ENCODE results near the gene SDK2.

The SDK2 gene

DNA sequence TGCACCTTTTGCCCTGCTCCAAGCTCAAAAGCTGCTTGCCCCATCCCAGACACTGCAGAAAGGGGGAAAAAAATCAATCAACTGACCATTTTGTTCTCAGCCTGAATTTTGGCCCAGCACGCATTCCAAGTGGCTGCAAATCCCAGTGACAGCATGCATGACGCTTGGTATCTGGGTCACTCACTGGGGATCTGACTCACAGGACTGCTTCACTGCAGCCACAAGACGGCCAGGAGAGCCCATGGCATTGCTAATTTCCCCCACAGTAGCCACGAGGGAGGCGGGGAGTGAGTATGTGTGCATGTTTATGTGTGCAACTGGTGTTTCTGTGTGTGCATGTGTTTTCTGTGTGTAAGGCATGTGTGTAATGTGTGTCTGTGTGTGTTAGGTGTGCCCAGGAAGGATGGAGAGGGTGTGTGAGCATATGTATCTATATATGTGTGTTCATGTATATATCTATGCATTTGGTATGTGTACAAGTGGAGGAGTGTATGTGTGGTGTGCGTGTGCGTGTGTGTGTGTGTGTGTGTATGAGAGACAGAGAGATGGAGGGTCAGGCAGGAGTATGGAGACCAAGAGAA is 33.8 kb downstream of the SDK2 start:
- no peak for DNase-seq (ENCODE audit: low read depth)

DNA sequence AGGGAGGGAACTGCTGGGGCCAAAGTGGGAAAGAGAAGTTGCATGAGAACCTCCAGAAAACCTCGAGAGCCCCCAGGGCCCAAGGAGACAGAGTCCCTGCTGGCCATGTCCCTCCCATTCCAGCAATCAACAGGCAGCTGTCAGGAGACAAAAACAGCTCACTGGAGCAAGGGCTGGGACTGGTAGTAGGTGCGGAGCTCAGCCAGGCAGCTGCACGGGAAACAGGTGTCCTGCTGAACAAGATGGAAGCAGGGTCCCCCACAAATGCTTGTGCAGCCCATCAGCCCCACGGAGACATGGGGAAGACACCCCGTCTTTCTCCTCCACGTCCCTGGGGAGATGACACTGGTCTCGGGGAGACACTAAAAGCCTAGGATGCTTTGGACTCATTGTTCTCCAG is 34.5 kb downstream of the SDK2 start:
- DNase-seq (ENCODE audit: low read depth) = no peak

DNA sequence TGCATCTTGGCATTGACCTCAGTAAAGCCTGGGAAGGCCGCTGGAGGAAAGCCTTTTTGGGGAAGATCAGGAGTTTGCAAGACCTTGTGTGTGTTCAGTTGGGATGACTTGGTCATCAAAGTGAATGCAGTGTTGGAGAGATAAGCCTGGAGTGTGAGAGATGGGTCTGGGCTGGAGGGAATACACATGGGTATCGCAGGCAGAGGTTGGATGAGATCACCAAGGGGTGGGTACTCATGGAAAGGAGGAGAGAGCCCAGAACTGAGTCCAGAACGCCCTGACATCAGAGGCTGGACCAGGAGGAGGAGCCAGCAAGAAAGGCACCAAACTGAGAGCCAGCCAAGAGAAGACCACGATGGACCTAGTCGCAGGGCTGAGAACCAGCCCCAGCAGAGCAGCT is 35.2 kb downstream of the SDK2 start:
- DNase-seq (ENCODE audit: low read depth) = no peak

DNA sequence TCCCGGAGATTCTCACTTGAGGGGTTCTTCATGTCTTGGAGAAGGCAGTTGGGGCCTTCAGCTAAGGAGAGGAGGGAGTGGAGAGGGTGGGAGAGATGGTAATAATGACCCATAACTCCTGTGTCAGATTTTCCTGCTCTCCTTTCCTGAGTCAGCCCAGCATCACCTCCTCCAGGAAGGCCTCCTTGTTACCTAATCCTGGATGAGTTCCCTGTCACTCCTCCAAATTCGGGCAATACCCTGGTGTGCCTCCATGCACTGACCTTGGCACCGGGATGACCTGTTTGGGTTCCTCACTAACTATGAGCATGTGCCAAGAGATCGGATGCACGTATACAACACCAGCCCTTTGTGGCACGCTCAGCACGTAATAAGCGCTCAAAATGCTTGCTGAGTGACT is 38.8 kb downstream of the SDK2 start:
- DNase-seq (ENCODE audit: low read depth) = no peak

DNA sequence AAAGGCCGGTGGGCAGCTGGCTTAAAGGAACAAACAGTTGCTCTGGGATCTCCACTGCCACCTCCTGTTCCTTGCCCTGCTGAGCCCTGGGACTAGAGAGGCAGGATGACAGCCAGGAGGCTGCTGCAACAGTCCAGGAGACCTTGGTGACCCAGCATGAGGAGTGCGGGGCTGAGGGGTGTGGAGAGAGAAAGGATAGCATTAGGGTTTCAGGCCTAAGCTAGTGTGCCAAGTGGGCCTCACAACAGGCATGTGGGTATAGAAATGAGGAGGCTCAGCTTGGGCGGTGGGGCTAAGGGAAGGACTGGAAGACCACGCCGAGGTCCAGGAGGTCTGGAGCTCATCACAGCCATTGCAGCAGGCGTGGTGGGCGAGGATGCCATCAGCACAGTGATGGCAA is 39.8 kb downstream of the SDK2 start:
- no peak for DNase-seq (ENCODE audit: low read depth)

DNA sequence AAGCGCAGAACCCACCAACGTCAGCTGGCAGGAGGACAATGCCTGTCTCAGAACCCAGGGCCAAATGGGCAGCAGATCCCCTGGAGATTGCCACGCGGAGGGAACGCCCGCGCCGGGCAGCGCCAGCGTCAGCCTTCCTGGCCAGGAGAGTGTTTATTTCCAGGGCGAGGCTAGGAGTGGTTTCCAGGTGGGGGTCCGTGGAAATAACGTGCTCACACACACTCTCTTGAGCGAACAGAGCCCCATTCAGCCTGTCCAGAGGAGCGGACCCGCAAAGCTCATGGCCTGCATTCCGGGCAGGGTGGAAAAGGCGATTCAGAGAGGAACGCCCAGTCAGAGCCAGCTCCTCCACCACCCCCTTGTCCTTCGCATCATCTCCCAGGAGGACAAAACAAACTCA is 40.3 kb downstream of the SDK2 start:
- DNase-seq (ENCODE audit: low read depth) = no peak

DNA sequence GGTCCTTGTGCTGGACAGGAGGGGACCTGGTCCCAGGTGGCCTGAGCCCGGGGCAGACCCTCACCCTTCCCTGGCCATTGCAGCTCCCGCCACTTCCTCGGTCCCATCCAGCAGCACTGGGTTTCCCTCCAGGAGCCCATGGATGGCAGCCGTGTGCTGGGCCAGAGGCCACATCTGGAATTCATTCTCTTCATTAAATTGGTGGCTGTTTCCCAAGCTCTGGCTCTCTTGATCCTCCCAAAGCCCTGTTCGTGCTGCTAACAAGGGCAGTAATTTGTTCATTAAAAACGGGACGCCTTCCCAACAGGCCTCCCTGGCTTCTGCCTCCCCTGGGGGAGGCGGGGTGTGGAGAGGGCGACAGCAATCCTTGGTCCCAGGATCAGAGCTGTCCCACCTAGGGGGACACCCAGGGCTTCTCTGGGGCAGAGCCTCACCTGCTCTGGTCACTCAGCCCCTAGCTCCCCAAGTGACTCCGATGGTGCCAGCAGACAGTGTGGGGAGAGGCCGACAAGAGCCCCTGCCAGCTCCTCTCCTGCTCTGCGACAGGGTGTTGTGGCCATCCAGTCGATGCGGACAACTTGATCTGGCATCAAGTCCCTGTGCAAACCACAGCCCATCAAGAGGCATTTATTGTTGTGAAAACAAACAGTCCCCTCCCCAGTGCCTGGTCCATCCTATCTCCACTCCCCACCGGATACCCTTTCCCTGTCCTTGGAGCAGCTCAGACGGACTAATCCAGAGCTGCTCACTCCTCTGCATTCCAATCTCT is 44.0 kb downstream of the SDK2 start:
- DNase-seq (ENCODE audit: low read depth) = no peak

DNA sequence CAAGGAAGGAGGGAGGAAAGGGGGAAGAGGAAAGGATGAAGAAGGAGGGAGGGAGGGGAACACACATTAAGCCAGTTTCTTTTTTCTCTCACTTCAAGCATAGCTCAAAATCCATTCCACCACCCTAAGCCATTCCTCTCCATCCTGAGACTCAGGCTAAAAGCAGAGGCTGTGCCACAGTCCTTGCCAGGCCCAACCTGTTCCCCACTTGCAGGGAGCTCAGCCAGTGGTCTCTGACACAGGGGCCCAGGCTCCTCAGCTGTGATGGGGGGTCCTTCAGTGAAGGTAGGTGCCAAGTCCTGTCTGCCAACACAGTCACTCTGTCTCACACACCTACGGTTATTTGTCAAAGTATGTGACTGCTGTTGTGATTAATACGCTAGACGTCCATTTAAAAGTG is 44.6 kb downstream of the SDK2 start:
- no peak for DNase-seq (ENCODE audit: low read depth)

DNA sequence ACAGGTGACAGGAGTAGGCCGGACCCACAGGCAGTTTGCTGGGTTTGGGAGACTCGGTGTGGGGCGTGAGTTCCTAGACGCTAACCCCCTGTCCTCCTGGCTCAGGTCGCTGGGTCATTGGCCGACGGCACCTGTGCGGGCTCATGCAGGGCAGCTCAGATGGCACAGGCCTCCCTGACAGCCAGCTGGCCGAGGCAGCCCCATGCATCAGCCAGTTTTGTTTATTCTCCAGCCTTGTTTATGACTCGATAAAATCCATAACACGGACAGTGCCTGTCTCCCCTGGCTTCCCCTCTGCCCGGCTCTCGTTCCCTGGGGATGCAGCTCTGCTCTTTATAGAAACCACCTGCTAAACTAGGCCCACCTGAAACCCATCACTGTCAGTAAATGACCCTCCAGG is 46.0 kb downstream of the SDK2 start:
- DNase-seq (ENCODE audit: low read depth) = no peak

DNA sequence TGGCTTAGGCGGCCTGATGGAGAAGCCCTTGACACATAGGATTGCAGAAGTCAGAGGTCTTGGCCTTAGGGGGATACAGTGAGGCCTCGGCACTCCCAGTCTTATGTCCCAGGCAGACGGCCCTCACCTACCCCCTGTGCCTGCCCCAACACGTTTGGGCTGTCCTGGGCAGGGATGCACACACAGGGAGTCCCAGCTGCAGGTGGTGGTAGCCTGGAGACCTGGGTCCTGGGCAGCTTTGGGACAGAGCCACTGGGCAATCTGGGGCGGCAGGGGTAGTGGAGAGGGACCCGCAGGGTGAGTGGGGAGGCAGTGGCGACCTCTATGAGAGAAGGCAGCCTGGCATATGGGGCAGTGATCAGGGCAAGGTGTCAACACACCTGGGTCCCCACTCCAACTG is 48.3 kb downstream of the SDK2 start:
- no peak for DNase-seq (ENCODE audit: low read depth)

DNA sequence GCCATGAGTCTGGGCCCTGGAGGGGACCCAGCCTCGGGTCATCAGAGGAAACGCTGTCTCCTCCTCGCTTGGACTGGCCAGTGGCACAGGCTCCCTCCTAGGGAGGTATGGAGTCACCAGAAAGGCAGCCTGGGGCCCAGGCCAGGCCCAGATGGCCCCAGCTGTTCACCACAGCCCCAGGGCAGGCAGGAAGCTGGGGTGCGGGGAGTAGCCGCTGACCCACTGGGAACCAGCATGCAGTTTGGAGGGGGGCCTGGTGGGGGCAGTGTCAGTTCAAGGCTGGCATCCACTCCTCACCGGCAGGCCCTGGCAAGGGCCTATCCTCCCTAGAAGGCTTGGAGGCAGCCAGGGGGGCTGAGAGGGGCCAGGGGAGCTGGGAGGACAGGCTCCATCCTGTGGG is 48.8 kb downstream of the SDK2 start:
- DNase-seq (ENCODE audit: low read depth) = no peak

DNA sequence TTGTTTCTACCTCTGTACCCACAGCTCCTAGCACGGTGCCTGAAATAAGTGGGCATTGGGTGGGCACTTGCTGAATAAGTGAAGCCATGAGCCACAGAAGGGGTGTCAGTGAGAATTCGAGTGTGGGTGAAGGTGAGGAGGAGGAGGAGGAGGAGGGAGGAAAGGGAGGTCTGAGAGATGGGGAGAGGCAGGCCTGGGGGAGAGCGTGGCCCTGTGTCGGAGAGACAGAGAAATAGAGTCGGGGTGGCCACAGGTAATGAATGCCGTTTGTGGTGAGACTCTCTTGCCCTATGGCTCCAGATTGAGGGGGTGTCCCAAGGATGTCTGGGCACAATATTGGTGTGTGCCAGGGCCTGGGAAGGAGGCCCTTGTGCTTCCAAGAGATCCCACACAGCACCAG is 49.2 kb downstream of the SDK2 start:
- no peak for DNase-seq (ENCODE audit: low read depth)

DNA sequence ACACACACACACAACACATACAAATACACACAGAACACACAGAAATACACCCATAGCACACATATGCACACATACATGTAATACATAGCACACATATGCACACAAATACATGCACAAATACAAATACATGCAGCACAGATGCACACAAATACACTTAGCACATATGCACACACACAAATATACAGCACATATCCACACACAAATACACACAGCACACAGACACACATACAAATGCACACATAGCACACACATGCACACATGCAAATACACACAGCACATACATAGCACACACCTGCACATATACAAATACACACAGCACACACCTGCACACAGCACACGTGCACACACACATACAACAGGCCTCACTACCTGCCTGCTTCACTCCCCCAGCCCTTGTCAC is 49.6 kb downstream of the SDK2 start:
- DNase-seq (ENCODE audit: low read depth) = no peak

DNA sequence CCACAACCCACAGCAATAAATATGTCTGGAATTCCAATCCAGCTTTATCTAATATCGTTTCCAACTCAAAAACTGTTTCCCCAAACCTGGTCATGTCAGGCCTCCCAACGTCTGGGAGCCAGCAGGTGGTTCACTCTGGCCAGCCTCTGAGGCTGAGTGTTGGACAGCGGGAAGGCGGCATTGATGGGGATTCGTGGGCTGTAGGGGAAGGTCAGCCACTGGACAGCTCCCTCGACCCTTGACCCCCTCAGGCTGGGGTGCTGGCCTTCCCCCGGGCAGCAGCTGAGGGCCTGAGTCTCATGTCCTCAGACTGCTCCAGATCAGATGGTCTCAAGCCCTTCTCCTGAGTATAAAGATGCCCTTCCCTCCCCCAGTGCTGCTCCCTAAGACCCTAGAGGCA is 50.2 kb downstream of the SDK2 start:
- DNase-seq (ENCODE audit: low read depth) = no peak

DNA sequence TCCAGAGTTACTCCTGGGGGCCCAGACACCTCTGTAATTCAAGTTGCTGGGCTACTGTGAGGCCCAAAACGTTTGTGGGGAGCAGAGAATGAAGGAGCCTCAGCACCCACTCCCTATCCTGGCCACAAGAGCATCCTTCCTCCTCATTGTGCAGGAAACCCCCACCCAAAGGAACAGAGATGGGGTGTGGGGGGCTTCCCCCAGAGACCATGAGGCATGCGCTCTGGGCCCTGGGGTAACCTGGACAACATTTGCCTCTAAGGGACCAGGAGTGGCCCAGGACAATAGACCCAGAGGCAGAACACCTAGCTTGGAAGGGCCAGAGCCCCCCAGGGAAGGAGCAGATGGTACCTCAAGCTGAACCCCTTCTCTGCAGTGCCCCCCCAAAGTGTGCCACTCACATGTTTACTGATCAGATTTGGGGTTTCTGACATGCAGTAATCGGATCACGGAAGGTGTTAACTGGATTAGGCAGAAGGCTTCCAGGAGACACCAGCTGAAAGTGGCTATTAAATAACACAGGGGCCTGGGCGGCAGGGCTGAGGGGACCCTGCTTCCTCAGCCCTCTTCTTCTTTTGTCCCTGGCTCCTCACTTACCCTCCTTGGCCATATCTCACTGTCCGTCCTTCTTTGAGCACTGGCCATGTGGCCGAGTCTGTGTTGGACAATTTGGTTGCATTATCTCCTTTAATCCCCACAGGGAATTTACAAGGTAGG is 50.8 kb downstream of the SDK2 start:
- no peak for DNase-seq (ENCODE audit: low read depth)

DNA sequence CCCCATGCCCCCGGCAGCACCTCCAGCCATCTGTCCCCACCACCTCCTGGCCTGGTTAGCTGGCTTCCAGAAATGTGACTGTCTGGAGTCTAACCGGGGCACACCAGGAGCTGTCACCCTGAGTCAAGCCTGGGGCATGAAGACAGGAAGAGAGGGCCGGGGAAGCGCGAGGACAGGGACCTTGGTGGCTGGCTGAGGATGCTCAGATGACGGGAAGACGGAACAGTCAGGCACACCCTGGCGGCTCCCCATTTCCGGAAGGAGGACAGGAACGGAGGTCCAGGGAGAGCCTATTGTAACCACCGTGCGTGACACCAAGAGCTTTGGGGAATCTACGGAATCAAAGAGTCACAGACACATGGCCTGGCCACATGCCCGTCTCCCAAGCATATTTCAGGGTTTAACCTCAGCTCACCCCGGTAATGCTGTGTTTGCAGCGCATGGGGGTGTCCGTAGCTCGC is 51.7 kb downstream of the SDK2 start:
- DNase-seq (ENCODE audit: low read depth) = no peak

DNA sequence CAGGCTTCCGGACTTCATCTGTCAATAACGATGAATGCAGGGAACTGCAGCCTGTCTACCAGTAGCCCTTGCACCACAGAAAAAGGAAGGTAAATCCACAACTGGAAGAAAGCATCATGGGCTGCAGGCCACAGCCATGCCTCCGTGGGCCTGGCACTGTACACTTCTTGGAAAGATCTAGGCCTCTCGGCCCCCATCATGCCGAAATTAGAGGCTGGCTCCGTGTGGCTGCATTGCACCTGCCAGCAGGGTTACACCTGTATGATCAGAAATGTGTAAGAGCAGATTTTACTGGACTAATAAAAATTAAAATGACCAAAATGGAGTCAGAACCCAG is 52.2 kb downstream of the SDK2 start:
- DNase-seq (ENCODE audit: low read depth) = no peak

DNA sequence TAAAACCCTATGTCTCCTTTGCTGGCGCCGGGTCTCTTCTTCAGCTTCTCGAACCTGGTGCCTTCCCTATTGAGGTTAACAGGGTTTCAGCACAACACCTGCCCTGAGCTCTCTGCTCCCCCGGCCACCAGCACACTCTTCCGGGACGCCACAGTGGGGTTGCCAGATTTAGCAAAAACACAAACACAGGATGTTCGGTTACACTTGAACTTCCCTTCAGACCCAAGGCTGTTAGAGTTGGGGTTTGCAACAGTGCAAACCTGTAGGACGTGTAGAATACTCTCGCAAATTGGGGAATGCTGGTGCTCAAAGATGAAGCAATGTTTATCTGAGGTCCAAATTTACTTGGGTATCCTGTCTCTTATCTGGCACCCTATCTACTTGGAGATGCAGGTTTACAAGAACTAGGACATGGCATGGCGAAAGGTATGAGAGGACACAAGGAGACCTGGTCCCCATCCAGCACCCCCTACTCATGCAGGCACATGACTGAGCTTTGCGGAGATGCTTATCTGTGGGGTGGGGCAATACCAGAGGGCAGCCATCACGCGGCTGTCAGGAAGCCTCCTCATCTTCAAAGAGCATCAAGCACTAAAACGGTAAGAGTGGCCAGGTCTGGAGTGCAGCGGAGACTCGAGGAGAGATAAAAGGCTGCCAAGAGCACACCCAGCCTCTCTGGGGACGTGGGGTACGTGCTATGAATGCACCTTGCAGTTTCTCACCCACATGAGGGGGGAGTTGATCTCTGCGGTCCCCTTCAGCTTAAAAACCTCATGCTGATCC is 52.8 kb downstream of the SDK2 start:
- no peak for DNase-seq (ENCODE audit: low read depth)

DNA sequence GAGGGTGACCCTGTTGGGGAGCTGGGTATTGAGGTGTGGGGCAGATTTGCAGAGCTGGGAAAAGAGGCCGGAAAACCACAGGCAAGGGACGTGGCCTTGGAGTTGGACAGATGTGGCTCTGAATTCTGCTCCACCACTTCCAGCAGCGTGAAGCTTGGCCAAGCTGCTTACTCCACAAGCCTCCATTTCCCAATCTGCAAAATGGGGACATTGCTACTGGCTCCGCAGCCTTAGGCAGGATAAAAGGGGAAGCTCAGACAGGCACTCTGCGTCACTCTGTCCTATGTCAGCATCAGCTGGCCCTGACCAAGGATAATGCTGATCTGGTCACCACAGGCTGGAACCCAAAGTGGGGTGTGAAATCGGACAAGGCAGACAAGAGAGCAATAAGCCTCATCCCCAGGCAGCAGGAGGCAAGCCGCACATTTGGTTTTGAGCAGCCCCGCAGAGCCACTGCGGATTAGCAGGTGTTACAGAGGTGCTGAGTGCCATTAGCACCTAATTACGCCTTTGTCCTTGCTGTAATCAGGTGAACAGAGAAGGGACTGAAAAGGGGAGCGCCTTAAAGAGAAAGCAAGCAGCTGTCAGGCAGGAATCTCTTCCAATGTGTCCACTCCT is 54.8 kb downstream of the SDK2 start:
- no peak for DNase-seq (ENCODE audit: low read depth)

DNA sequence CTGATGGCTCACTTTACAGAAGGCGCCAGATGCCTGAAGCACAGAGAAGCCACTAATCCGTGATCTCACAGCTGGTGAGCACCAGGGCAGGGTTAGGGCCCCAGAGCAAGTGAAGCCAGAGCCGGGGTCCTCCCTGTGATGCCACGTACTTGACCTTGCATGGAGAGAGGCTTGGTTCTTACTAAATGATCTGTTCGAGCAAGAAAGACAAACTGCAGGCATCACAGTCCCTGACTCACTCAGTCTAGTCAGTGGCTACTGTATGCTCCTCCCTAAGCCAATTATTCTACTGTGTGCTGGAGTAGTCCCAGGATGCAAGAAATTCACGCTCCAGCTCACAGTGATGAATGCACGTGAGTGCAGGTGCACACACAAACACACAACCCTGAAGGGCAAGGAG is 55.4 kb downstream of the SDK2 start:
- DNase-seq (ENCODE audit: low read depth) = no peak

DNA sequence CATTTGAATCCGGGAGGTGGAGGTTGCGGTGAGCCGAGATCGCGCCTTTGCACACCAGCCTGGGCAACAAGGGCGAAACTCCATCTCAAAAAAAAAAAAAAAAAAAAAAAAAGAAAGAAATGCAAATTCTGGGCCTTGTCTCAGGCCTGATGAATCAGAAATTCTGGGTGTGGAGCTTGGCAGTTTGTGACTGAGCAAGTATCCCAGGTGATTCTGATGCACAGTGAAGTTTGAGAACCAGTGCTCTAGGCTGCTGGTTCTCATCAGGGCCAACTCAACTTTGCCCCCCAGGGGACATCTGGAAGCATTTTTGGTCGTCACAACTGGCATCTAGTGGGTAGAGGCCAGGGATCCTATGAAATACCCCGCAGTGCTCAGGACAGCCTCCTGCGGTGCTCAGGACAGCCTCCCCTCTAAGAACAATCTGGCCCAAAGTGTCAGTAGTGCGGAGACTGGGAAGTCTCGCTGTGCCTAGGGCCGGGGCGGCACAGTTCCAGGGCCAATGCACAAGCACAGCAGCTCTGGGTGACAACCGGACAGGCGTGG is 55.9 kb downstream of the SDK2 start:
- DNase-seq (ENCODE audit: low read depth) = no peak
